Measurements from ENCODE around the gene EXOC6.

Gene EXOC6

DNA sequence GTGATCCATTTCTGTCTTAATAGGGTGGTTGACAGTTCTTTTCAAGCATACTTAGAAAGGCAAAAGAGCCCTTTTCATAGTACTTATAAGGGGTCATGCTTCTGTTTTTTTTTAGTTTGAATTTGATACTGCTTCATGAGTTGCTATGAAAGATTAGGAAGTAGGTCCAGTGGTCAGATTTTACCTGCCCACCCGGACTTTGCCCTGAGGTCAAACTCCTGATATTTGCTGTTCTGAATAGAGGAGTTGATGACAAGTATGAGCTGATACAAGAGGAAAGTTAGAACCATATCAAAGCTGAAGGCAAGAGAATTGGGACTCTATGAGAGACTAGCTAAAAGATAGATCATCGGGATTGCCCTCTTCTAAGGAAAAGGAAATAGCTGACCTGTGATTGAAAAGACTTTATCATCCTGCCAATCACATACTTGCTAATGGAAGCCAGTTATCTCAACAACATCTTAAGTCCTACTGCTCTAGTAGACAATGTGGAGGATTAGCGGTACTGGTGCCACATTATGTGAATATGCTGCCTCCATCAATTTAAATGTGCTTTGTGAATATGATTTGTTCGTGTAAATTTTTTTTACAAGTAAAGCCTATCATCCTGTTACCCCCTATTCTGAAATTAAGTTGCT lies 174.8 kb downstream of the EXOC6 start:
- no peak for DNase-seq (ENCODE audit: low spot score)

GRCh38 chr10:93026072-93026471 lies 177.8 kb downstream of the EXOC6 start:
- DNase-seq (ENCODE audit: low spot score) = no peak

DNA sequence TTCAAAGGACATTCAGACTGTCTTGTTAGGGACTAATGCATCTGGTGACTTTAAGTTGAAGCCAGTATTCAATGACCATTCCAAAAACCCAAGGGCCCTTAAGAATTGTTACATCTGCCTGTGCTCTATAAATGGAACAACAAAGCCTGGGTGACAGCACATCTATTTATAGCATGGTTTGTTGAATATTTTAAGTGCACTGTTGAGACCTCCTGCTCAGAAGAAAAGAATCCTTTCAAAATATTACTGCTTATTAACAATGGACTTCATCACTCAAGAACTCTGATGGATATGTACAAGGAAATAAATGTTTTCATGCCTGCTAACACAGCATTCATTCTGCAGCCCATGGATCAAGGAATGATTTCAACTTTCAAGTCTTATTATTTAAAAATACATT lies 179.2 kb downstream of the EXOC6 start:
- DNase-seq (ENCODE audit: low spot score) = no peak

- DNase-seq (ENCODE audit: low spot score) = no peak
These were observed 180.6 kb downstream of the EXOC6 start for GRCh38 chr10:93028883-93029282.

- no peak for DNase-seq (ENCODE audit: low spot score)
These were observed 182.1 kb downstream of the EXOC6 start for GRCh38 chr10:93030409-93030808.

GRCh38 chr10:93032105-93032808 lies 183.9 kb downstream of the EXOC6 start:
- no peak for DNase-seq (ENCODE audit: low spot score)

DNA sequence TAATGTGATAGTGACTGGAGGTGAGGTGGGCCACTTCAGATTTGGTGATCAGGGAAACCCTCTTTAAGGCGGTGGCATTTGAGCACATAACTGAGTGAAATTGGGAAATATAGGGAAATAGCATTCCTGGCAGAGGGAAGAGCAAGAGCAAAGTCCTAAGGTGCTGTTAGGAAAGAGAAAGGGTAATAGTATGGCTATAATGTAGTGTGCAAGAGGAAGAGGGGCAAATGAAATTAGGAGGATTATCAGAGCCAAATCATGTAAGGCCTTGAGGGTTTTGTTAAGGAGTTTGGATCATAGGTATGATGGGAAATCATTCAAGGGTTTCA lies 184.5 kb downstream of the EXOC6 start:
- no peak for DNase-seq (ENCODE audit: low spot score)

DNA sequence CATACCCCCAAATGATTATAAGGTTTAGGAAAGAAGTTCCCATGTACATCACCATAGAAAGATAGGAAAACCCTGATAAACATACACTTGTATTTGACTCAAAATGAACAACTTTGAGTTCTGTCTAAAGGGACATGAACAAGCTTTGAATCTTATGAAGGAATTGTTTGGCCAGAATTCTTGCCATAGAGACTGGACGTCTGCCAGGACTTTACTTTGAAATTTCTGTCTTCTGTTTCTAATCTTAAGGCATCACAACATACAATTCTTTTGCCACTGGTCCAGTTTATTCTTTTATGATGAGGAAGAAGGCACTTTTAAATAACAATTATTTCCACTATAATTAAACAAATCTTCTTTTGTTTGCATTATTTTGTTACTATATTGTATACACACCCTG lies 186.1 kb downstream of the EXOC6 start:
- DNase-seq (ENCODE audit: low spot score) = no peak

DNA sequence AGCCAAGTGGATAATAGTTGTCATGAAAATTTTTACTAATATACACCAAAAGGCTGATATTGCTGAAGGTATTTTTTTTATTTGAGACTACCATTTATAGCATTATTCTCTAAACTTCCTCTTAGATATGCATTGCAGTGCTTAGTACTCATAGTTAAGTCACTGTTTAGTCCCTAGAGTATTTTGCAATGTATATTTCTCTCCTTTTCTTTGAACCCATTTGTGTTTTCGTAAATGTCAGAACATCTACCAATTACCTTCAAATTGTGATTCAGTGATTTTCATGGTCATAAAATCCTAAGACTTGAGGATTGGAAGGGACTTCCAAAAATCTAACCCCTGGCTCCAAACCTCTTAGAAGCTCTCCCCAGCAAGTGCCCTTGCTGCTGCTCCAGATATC lies 190.8 kb downstream of the EXOC6 start:
- no peak for DNase-seq (ENCODE audit: low spot score)

DNA sequence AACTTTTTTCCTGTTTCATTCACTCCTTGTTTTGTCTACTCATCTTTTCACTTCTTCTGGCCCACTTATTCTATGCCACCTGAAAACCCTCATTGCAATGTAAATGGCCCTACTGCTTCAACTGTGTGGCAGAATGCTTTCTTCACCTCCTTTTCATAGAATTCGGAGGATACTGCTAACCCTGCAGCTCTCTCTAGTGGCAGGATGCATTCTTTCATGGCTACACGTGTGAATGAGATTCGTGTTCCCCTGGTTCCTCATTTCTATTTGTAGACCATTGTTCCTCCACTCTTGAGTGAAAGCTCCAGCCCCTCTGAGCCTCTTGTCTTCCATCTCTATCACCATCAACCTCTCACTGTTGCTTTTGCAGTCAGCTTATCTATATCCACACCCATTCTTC lies 191.4 kb downstream of the EXOC6 start:
- no peak for DNase-seq (ENCODE audit: low spot score)

DNA sequence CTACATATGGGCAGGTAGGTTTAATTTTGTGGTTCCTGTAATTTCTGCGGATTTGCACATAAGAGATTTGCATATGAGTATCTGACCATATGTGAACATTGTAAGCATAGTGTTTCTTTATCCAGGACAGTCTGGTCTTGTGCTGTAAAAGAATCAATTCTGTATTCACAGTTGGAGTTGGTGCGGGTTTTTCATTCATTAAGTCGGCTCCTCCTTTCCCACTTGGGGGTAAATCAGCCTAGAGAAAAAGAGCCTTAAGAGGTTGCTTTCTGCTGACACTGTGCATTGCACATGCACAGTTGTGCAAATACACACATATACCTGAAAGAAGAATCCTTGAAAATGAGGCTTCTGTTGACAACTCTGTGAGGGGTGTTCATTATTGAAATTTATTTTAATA lies 206.2 kb downstream of the EXOC6 start:
- no peak for DNase-seq (ENCODE audit: low spot score)

GRCh38 chr10:93058139-93058538 lies 209.8 kb downstream of the EXOC6 start:
- DNase-seq (ENCODE audit: low spot score) = no peak

DNA sequence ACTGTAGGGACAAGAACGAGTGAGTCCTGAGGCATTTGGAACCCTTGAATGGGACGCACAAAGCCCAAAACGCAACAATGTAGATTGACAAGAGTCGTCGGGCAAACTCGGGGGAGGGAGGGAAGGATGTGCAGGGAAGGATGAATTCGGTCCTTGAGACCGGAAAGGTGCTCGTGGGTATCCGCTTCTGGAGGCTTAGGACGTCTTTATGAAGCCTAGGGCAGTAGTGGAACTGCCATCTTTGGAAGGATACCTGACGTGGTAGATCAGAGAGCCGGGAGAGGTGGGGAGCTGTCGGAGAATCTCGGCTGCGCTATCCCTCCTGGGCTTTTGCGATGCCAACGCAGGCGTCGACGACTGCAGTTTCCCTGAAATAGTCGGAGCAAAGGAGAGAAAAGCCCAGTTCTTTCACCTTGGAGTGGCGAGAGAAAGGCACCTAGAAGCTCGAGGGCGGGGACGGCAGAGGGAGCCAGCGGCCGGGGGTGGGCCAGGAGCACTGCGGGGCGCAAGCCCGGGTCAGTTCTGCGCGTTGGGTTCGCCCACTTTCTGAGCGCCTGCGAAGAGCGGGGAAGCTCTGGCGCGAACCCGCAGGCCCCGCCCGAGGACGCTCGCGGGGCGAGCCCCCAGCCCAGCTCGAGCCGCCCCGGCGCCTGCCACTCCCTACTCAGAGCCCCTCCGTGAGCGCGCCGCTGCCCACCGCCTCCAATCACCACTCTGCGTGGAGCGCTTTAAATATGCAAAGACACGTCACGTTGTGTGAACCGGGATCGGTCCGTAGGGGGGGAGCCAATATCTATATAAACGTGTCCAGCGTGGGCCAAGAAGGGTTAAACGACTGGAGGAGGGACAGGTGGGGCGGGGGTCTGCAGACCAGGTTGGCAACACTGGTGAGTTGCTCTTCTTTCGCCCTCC lies 211.9 kb downstream of the EXOC6 start, which contains the start of gene CYP26C1:
TSS of gene CYP26C1 (plus strand) at position 824 of the 912 bp plus-strand sequence. CDS start 466 bp downstream, outside the sequence.
- no peak for DNase-seq (ENCODE audit: low spot score)

DNA sequence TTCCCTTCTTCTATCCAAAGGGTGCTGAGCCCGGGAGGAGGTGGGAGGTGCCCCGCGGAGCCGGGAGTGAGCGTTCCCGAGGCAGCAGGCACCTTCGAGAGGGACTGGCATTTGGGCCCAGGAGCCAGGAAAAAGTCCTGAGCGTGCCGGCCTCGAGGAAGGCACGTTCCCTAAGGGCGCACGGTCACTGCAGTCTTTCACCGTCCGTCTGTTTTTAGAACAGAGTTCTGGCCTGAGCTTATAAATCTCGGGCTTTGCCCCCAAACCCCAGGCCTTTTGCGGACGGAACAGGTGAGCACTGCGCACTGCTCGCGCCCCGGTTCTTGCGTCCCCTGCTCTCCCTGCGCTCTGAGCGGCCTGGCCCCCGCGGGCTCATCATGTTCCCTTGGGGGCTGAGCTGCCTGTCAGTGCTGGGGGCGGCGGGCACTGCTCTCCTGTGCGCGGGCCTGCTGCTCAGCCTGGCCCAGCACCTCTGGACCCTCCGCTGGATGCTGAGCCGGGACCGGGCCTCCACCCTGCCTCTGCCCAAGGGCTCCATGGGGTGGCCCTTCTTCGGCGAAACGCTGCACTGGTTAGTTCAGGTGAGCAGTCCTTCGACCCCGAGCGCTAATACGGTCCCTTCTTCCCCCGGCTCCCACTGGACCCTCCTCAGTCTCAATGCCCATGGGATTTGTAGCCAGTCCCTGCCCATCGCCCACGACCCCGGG lies 212.7 kb downstream of the EXOC6 start:
- DNase-seq (ENCODE audit: low spot score) = no peak

- DNase-seq (ENCODE audit: low spot score) = no peak
These were observed 213.5 kb downstream of the EXOC6 start for GRCh38 chr10:93061594-93062513.

- peak; percentile 48 for DNase-seq (ENCODE audit: low spot score)
These were observed 214.3 kb downstream of the EXOC6 start for GRCh38 chr10:93062514-93063143.

- DNase-seq (ENCODE audit: low spot score) = no peak
These were observed 215.0 kb downstream of the EXOC6 start for GRCh38 chr10:93063144-93063976.

- DNase-seq (ENCODE audit: low spot score) = no peak
These were observed 215.8 kb downstream of the EXOC6 start for GRCh38 chr10:93063977-93064660.

Data from activated CD4-positive, alpha-beta T cell treated with anti-CD3 and anti-CD28 coated beads, Interleukin-2, Interleukin-4, amounts not matched to agents 100 ng/mL and 50 ng/mL, durations not matched to agents 16 hours and 8 hours (primary cell).